ENCODE results near the gene TTC17.

DNA sequence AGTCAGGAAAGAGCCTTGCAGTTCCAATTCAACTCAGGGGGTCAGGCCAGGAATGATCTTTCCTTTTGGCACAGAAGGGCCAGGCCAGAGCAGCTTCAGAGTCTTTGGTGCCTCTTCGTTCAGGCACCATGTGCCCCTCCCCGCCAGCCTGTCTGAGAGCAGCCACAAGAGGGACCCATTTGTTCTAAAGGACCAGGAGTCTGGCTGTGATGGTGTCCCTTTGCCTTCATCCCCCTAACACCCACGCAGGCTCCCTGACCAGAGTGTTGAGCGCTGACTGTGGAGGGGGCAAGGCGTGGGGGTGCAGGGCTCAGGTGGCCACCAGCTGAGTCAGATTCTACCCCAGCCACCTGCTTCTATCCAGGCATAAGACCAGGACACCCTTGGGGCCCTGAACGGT lies 156.4 kb downstream of the TTC17 start:
- no peak for TF ChIP-seq POLR2A (IDR thresholded peaks at IDR 0.05)
- TF ChIP-seq, protein P1, sequence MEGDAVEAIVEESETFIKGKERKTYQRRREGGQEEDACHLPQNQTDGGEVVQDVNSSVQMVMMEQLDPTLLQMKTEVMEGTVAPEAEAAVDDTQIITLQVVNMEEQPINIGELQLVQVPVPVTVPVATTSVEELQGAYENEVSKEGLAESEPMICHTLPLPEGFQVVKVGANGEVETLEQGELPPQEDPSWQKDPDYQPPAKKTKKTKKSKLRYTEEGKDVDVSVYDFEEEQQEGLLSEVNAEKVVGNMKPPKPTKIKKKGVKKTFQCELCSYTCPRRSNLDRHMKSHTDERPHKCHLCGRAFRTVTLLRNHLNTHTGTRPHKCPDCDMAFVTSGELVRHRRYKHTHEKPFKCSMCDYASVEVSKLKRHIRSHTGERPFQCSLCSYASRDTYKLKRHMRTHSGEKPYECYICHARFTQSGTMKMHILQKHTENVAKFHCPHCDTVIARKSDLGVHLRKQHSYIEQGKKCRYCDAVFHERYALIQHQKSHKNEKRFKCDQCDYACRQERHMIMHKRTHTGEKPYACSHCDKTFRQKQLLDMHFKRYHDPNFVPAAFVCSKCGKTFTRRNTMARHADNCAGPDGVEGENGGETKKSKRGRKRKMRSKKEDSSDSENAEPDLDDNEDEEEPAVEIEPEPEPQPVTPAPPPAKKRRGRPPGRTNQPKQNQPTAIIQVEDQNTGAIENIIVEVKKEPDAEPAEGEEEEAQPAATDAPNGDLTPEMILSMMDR (IDR thresholded peaks at IDR 0.05), result peak in 1 of 6 experiments; percentile 23
